ENCODE data around the gene RNF34. TPM values are rescaled to one million over a fixed set of nuclear protein-coding genes. Genes with fewer than 3 reads are reported as not detected.

Gene RNF34
- total RNA-seq, 1 experiment from 2014 or later = 79.5 TPM

- H3K27me3 Mint-ChIP-seq (ENCODE audit: unreplicated experiment) = no peaks in the 10 kb centered on the region
- DNase-seq = no peak
- H3K36me3 Mint-ChIP-seq (ENCODE audit: insufficient read depth, unreplicated experiment) = peaks cover 66% of the 10 kb centered on the region
Measured at GRCh38 chr12:121423682-121424623, 24.0 kb downstream of the RNF34 start.

DNA sequence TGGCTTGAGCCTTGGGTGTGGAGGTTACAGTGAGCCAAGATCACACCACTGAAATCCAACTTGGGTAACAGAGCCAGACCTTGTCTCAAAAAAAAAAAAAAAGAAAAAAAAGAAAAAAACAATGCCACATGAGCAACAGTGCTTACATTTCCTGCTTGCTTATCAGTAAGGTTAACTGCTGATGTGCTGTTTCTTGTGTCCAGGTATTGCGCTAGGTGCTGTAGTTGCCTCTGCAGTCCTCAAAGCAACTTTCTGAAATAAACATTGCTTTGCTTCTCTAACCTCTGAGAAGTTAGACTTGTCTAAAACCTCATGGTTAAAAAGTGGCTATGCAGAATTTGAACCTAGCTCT, 24.7 kb downstream of the RNF34 start:
- intact Hi-C loops (cut with micrococcal nuclease; ENCODE audit: unreplicated experiment) = no loop called here
- no TSS peak for BruUV-seq (replicated peaks)
- TF ChIP-seq, protein P1, sequence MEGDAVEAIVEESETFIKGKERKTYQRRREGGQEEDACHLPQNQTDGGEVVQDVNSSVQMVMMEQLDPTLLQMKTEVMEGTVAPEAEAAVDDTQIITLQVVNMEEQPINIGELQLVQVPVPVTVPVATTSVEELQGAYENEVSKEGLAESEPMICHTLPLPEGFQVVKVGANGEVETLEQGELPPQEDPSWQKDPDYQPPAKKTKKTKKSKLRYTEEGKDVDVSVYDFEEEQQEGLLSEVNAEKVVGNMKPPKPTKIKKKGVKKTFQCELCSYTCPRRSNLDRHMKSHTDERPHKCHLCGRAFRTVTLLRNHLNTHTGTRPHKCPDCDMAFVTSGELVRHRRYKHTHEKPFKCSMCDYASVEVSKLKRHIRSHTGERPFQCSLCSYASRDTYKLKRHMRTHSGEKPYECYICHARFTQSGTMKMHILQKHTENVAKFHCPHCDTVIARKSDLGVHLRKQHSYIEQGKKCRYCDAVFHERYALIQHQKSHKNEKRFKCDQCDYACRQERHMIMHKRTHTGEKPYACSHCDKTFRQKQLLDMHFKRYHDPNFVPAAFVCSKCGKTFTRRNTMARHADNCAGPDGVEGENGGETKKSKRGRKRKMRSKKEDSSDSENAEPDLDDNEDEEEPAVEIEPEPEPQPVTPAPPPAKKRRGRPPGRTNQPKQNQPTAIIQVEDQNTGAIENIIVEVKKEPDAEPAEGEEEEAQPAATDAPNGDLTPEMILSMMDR (IDR thresholded peaks at IDR 0.05; ENCODE audit: unreplicated experiment) = no peak
- CTCF ChIA-PET = interaction anchor here (1.0 kb wide), 1 partner anchor 18 kb away, joined by 3 read pairs; no protein-coding TSS in a partner anchor
- no peaks in the 10 kb centered on the region for H3K27me3 Mint-ChIP-seq (ENCODE audit: unreplicated experiment)
- H3K9me3 Mint-ChIP-seq (ENCODE audit: low read depth, unreplicated experiment) = no peaks in the 10 kb centered on the region
- no peak for DNase-seq
- no peak overlapping the region for H3K27ac Mint-ChIP-seq (ENCODE audit: unreplicated experiment)
- no peak overlapping the region for H3K4me3 Mint-ChIP-seq (ENCODE audit: low read depth, unreplicated experiment)
- H3K36me3 Mint-ChIP-seq (ENCODE audit: insufficient read depth, unreplicated experiment) = peaks cover 73% of the 10 kb centered on the region
- no peaks in the 10 kb centered on the region for H3K4me1 Mint-ChIP-seq (ENCODE audit: low read depth, unreplicated experiment)

More at GRCh38 chr12:121423682-121424623, 24.0 kb downstream of the RNF34 start:
- H3K9me3 Mint-ChIP-seq (ENCODE audit: low read depth, unreplicated experiment) = no peaks in the 10 kb centered on the region
- no peak overlapping the region for H3K4me3 Mint-ChIP-seq (ENCODE audit: low read depth, unreplicated experiment)
- BruUV-seq (replicated peaks) = no TSS peak
- no peaks in the 10 kb centered on the region for H3K4me1 Mint-ChIP-seq (ENCODE audit: low read depth, unreplicated experiment)
- CTCF ChIA-PET = interaction anchor here (1.0 kb wide), 1 partner anchor 19 kb away, joined by 3 read pairs; no protein-coding TSS in a partner anchor
- H3K27ac Mint-ChIP-seq (ENCODE audit: unreplicated experiment) = no peak overlapping the region
- intact Hi-C loops (cut with micrococcal nuclease; ENCODE audit: unreplicated experiment) = no loop called here
- TF ChIP-seq, protein P1 (IDR thresholded peaks at IDR 0.05; ENCODE audit: unreplicated experiment) = no peak

- Mint-ChIP-seq H3K4me3 (ENCODE audit: low read depth, unreplicated experiment) (no peak overlapping the region), H3K9me3 (ENCODE audit: low read depth, unreplicated experiment) (no peaks in the 10 kb centered on the region), H3K36me3 (ENCODE audit: insufficient read depth, unreplicated experiment) (peaks cover 83% of the 10 kb centered on the region), H3K27me3 (ENCODE audit: unreplicated experiment) (no peaks in the 10 kb centered on the region), H3K4me1 (ENCODE audit: low read depth, unreplicated experiment) (no peaks in the 10 kb centered on the region), H3K27ac (ENCODE audit: unreplicated experiment) (no peak overlapping the region)
- intact Hi-C loops (cut with micrococcal nuclease; ENCODE audit: unreplicated experiment) = no loop called here
- CTCF ChIA-PET = interaction anchor here (0.6 kb wide), 1 partner anchor 1040 kb away, joined by 6 read pairs; no protein-coding TSS in a partner anchor
- TF ChIP-seq, protein P1 (IDR thresholded peaks at IDR 0.05; ENCODE audit: unreplicated experiment) = no peak
- BruUV-seq (replicated peaks) = no TSS peak
- no peak for DNase-seq
Measured at GRCh38 chr12:121427556-121428050, 27.7 kb downstream of the RNF34 start.

- intact Hi-C loops (cut with micrococcal nuclease; ENCODE audit: unreplicated experiment) = no loop called here
- no peak for DNase-seq
- CTCF ChIA-PET = no interaction called here
- H3K36me3 Mint-ChIP-seq (ENCODE audit: insufficient read depth, unreplicated experiment) = peaks cover 90% of the 10 kb centered on the region
- no TSS peak for BruUV-seq (replicated peaks)
- H3K27ac Mint-ChIP-seq (ENCODE audit: unreplicated experiment) = no peak overlapping the region
- H3K9me3 Mint-ChIP-seq (ENCODE audit: low read depth, unreplicated experiment) = no peaks in the 10 kb centered on the region
- TF ChIP-seq, protein P1 (IDR thresholded peaks at IDR 0.05; ENCODE audit: unreplicated experiment) = no peak
- no peaks in the 10 kb centered on the region for H3K4me1 Mint-ChIP-seq (ENCODE audit: low read depth, unreplicated experiment)
- no peaks in the 10 kb centered on the region for H3K27me3 Mint-ChIP-seq (ENCODE audit: unreplicated experiment)
- H3K4me3 Mint-ChIP-seq (ENCODE audit: low read depth, unreplicated experiment) = no peak overlapping the region
Measured at GRCh38 chr12:121428883-121429282, 29.0 kb downstream of the RNF34 start.

Measured in Calu3 (cell line).